Stimulated activated CD4-positive, alpha-beta T cell treated with anti-CD3 and anti-CD28 coated beads, TNF-alpha, amount 100 ng/mL, for 1 hour (primary cell): ENCODE measurements around the gene RGS1.

Experiments used
- DNase-seq, 3 donors: peaks; one replicate each; pipeline ENCODE4 v3.0.0-alpha.2; 2020; ENCODE audit warnings: low read depth in 3 of 3, low spot score in 1 of 3

RGS1 gene, protein sequence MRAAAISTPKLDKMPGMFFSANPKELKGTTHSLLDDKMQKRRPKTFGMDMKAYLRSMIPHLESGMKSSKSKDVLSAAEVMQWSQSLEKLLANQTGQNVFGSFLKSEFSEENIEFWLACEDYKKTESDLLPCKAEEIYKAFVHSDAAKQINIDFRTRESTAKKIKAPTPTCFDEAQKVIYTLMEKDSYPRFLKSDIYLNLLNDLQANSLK

DNA sequence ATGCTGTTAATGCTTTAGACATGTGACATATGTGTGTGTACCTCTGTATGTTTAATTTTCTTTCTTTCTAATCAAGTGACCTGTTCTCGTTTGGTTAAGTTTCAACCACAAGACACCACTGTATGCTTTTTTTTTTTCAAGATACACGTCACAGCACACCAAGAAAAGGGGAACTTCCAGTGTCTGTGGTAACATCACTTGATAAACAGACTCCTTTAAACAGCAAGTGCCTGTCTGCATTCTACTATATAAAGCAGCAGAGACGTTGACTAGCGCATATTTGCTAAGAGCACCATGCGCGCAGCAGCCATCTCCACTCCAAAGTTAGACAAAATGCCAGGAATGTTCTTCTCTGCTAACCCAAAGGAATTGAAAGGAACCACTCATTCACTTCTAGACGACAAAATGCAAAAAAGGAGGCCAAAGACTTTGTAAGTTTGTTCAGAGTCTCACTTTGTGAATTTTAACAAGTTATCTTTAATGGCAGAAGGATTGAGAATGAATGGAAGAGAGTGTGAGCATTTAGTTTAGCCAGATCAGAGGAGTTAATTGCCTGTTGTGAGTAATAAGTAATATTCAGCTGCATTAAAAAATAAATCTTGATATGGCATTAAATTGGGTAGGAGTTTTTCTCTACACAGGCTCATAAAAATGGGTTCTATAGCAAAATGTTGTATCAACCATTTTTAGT, at the start of gene RGS1:
Gene RGS1, plus strand, starts transcription at position 275 of the 691 bp plus-strand sequence. Its CDS starts 20 bp downstream, at position 295.
- DNase-seq: peak; percentile 17 to 45 (median 37)

DNA sequence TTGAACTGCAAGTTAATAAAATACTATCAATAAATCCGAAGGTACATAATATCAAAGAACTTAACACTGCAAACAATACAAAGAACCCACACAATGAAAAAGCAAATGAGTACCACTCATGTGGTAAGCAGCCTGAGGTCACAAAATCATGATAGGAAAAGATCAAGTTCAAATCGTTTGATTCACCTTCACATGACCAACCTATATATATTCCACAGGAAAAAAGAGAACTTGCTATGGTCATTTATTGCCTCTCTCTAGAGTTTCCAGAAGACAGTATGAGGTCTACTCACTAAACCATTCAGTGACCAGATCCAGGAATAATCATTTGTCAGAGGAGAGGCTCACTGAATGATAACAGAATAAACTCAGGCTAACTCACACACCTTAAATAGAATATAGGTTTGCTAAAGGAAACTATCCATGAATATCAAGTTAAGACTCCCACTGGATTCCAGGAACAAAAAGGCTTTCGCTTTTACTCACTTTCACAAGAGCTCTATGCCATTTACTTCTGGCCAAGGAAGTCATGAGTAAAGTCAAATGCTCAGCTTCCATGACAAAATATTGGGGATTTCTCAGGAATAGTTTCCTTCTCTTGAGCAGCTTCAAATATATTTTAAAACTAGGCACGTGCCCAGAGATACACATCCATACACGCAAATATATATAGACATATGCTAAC, 48.3 kb upstream of the RGS1 start:
- no peak for DNase-seq

GRCh38 chr1:192527950-192528349, 47.6 kb upstream of the RGS1 start:
- DNase-seq: no peak

- no peak for DNase-seq
Measured at GRCh38 chr1:192529031-192529755, 46.4 kb upstream of the RGS1 start.

DNA sequence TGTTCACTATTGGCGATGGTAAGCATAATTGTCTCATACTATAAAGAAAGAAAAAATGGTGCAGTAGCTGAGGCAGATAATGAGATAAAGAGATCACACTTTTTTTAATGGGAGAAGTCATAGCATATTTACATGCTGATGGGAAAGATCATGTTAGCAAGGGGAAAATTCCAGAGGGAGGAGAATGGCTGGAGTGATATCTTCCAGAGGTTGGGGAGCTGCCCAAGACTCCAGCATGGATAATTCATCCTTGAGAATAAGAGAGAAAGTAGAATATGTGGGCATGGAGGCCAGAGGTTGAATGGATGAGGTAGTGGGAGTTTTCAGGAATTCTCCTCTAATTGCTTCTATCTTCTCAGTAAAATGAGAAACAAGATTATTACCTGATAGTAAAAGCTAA, 45.8 kb upstream of the RGS1 start:
- no peak for DNase-seq

GRCh38 chr1:192530254-192530653, 45.3 kb upstream of the RGS1 start:
- DNase-seq: no peak

GRCh38 chr1:192531037-192531703, 44.4 kb upstream of the RGS1 start:
- peak in 1 of 3 donors; percentile 16 for DNase-seq

DNA sequence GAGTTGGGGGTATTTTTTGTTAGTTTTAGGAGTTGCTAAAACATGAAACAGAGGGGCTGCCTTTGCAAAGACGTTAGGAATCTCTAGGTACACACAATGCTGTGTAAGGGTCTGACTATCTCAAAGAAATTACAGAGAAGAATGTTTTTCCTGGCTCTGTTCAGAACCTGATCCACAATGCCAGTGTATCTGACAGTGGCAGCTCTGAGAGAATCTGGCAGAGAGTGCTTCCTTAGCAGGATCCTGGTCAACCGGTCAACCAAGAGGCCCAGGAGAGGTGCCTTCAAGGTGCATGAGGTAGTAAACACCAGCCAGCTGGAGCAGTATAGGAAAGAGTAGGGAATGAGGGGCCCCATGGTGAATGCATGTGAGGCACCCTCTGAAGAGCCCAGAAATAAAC, 40.9 kb upstream of the RGS1 start:
- DNase-seq: no peak

- DNase-seq: no peak
Measured at GRCh38 chr1:192535916-192536664, 39.5 kb upstream of the RGS1 start.

DNA sequence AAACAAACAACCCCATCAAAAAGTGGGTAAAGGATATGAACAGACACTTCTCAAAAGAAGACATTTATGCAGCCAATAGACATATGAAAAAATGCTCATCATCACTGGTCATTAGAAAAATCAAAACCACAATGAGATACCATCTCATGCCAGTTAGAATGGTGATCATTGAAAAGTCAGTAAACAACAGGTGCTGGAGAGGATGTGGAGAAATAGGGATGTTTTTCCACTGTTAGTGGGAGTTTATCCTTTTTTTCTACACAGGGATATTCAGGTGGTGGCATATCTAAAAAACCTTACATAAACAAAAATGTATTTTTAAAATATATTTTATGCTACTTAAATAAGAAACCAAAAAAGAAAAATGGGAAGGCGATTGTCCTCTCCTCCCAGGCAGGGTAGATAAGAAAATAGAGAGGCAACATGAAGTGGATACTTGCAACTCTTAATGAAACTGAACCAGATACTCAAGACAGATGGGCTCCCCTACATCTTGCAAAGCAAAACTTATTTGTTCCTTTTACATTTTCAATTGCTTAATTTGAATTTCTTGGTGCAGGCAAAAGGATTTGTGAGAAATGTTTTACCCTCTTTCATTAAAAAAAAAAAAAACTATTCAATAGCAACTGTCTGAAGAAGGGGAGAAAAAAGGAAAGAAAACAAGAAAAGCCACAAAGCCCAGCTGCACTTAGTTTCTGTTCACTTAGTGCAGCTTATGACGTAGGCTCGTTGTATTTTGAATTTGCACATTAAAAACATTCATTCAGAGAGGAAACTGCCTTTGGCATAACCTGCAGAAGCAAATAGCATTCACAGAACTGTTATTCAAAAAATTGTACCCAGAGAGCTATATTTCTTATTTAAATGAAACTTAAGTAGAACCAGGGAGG, 36.9 kb upstream of the RGS1 start:
- DNase-seq: no peak

DNA sequence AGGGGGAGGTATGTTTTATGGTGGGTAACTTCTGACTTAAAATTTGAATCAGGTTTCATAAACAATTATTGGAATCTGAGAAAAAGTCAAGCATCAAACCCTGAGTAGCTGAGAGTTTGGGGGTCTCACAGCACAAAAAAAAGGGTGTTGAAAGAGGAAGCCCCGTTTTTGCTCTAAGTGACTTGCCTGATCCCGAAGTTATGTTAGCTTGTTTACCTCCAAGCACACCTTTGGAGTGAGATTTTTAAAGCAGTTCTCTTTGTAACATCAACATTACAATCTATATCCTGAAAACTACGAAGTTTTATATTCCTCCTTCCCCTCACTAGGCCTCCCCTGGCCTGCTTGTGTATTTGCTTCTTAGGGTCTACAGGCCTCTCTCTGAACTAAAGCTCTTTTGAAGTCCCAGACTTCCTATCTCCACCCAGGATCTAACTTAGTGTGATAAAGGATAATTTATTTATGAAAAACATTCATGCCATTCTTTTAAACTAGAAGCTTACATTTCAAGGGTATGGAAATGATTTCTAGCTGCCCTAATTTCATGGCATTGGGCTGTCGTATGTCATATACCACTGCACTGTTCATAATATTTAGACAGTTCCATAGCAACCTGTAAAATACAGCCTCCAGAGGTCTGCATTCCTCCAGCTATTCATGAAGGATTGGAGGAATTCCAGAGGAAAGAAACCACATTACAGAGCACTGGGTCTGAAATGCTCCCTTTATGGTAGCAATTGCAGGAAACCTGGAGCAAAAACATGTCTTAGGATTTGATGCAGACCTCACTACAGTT, 36.1 kb upstream of the RGS1 start:
- no peak for DNase-seq

DNA sequence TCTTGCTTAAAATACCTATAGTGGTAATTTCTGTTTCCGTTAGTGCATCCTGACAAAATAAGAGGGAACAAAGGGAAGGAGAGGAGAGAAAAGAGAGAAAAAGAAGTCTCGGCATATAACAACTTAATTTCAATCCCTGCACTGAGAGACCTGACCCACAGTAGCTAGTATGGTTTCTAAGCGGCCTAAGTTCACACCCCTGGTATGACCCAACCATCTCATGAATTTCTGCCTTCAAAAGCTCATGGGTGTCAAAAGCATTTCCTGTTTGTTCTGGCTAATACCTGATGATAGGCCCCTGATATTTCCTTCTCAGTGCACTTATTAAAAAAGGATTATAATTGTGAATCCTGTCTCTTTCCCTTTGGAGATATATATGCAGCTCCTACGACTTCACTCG, 32.1 kb upstream of the RGS1 start:
- DNase-seq: no peak

DNA sequence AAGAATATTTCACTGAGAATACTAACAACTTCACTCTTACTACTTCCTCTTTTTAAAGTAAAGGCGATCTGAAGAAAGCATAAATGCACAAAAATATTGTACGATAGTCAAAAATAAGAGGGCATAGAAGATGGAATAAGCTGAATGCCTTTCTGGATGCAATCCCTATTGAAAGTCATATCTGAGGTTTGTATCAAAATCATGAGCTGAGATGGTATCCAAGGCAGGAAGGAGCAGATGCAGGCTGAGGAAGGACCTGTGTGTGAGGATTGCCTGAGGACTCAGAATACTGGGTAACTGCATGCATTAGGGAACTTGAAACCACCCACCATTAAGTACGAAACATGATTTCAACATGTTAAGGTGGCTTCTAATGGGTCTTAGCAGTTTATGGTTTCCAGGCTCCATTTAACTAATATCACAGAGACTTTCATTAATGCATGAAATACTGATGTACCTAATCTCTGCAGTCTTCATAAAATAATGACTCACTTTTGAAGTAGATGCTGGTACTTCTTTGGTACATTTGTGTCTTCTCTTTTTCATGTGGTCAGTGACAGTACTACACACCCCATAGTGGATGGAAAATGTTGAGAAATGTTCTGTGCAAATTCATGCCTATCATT, 29.6 kb upstream of the RGS1 start:
- no peak for DNase-seq

- no peak for DNase-seq
Measured at GRCh38 chr1:192546596-192547190, 28.9 kb upstream of the RGS1 start.

DNA sequence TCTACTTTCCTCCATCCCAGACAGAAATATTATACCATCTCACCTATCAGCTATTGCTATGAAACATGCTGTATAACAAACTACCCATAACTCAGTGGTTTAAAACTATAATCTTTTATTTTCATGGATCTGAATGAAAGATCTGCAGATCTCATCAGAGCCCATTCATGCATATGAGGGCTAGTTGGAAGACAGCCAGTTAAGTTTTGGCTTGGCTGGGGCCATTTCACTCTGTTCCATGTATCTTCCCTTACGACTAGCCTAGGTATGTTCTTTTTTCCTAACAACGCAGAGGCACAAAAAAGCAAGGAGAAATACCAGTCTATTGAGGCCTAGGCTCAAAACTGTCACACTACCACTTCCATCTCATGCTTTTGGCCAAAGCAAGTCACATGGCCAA, 28.1 kb upstream of the RGS1 start:
- no peak for DNase-seq

- no peak for DNase-seq
Measured at GRCh38 chr1:192549937-192550336, 25.6 kb upstream of the RGS1 start.

- DNase-seq: no peak
Measured at GRCh38 chr1:192550922-192551534, 24.5 kb upstream of the RGS1 start.
